ENCODE results near the gene ADCY3. TPM values are rescaled to one million over a fixed set of nuclear protein-coding genes. Genes with fewer than 3 reads are reported as not detected.

Gene ADCY3
- total and polyA plus RNA-seq, 2 of the 13 experiments (the other 11 are each of a cell fraction or from before 2014, with no cell fraction given), result 0.11 to 0.61 TPM

- TF ChIP-seq EP300 (IDR thresholded peaks at IDR 0.05; ENCODE audit: low read depth in 2 of 2, low read length in 2 of 2) (peak in 1 of 2 experiments; percentile 19; a peak in 1 of 4 replicates), EP300 (CRISPR knock-in tag; IDR thresholded peaks at IDR 0.05; ENCODE audit: borderline replicate concordance) (peak; percentile 53; the same call in 1 of the 2 replicates), ZSCAN5A (CRISPR knock-in tag; IDR thresholded peaks at IDR 0.05; ENCODE audit: borderline replicate concordance) (peak; percentile 36; the same call in 1 of the 2 replicates), E2F5 (CRISPR knock-in tag; conservative IDR thresholded peaks at IDR 0.05) (peak; percentile 99), ZNF275 (CRISPR knock-in tag; IDR thresholded peaks at IDR 0.05; ENCODE audit: borderline replicate concordance) (peak; percentile 62), SALL1 (CRISPR knock-in tag; IDR thresholded peaks at IDR 0.05) (peak; percentile 88), GMEB2 (CRISPR knock-in tag; IDR thresholded peaks at IDR 0.05; ENCODE audit: low read depth) (peak; percentile 53; the same call in 1 of the 2 replicates), RNF2 (conservative IDR thresholded peaks at IDR 0.05; ENCODE audit: low read depth) (peak; percentile 41; the same call in 1 of the 2 replicates), THAP8 (CRISPR knock-in tag; IDR thresholded peaks at IDR 0.05; ENCODE audit: borderline replicate concordance) (no peak), RAD51 (IDR thresholded peaks at IDR 0.05; ENCODE audit: borderline replicate concordance) (no peak), SKIL (CRISPR knock-in tag; IDR thresholded peaks at IDR 0.05; ENCODE audit: borderline replicate concordance) (0 out of 2 replicates have a peak, but pooled peaks have one; percentile 64), ZNF563 (CRISPR knock-in tag; IDR thresholded peaks at IDR 0.05) (peak; percentile 69; the same call in 1 of the 2 replicates), ATF2 (CRISPR knock-in tag; IDR thresholded peaks at IDR 0.05) (peak; percentile 60; the same call in 1 of the 2 replicates), FOXJ3 (CRISPR knock-in tag; IDR thresholded peaks at IDR 0.05; ENCODE audit: borderline replicate concordance) (peak; percentile 75), NCOR1 (IDR thresholded peaks at IDR 0.05; ENCODE audit: borderline replicate concordance, low read length) (no peak)
These were observed 126.9 kb downstream of the ADCY3 start, which contains the start of the genes CENPO and PTRHD1 (continued) for GRCh38 chr2:24792874-24793760.

Data from HepG2 (cell line).